AG04450 (cell line): ENCODE data around the gene TRIO. TPM values are rescaled to one million over a fixed set of nuclear protein-coding genes. Genes with fewer than 3 reads are reported as not detected.
A peak's percentile ranks its signal among the peaks of the same experiment; 100 is the strongest.

Experiments used
- CTCF ChIA-PET: fragments of 300-600, 350-600 bp; formaldehyde crosslinking; extraction: SDS; loops from one replicate; lab custom pipeline; 2022; ENCODE audit warnings: antibody characterized with exemption, inconsistent platforms; lab: Charles Lee
- POLR2A ChIA-PET: fragments of 350-600 bp; formaldehyde crosslinking; extraction: SDS; loops from one replicate; lab custom pipeline; 2021; ENCODE audit warnings: antibody characterized with exemption, inconsistent platforms; lab: Yijun Ruan, JAX
- DNase-seq: peaks from one replicate; pipeline ENCODE4 v3.0.0-alpha.2; 2011; ENCODE audit warnings: low read depth, low spot score
- H3K27ac ChIP-seq: one replicate; pipeline ENCODE4 v1.5.1; 2012; ENCODE audit warnings: low read depth, low read length, control low read depth
- H3K27me3 ChIP-seq: one replicate; pipeline ENCODE4 v1.6.0; 2012; ENCODE audit warnings: low read length; ENCODE audit not compliant: control insufficient read depth, insufficient read depth
- H3K4me3 ChIP-seq: 2 replicates; pipeline ENCODE4 v1.5.1; 2011; ENCODE audit warnings: mild to moderate bottlenecking, low read depth, low read length, control low read depth
- H3K9me3 ChIP-seq: 2 replicates; pipeline ENCODE4 v1.5.1; 2012; ENCODE audit warnings: low read length; ENCODE audit not compliant: control insufficient read depth, insufficient read depth
- polyA plus RNA-seq: library from polyadenylated mRNA; depleted of rRNA; stranded (reverse); fragments of >200 nt; gene quantifications from 2 replicates; pipeline ENCODE4 v1.2.3, GENCODE V29; 2011
- TF ChIP-seq, protein P1 (sequence below): IDR thresholded peaks from 2 replicates; pipeline ENCODE4 v1.5.1; 2011; ENCODE audit warnings: low read depth, low read length, control low read depth, inconsistent platforms

Gene TRIO
- polyA plus RNA-seq, 1 experiment: 268 TPM

DNA sequence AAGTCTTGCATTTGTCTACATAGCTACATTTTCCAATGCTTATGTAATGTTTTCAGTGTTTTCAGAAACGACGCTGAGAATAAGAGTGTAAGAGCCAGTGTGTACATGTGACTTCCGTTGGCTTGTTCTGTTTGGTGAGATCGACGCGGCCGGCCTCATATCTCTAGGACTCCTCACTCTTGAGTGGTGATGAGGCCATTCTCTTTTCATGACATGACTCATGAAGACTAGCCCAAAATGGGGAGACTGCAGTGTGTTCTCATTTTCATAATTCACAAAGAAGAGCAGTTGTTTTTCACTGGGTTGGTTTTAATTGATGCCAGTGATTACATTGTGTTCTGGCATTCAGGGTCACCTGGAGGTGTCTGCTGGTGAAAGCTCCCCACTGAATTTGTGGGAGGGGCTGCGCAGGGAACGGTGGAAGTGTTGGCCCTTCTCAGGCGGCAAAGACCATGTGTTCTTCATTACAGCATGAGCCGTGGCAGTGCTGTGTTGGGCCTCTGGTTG, 306.9 kb downstream of the TRIO start:
- peak; percentile 51 for DNase-seq
- POLR2A ChIA-PET: interaction anchor here (1.0 to 1.8 kb wide), 2 partner anchors 9 to 15 kb away, joined by 3 to 7 read pairs; no protein-coding TSS in a partner anchor
- TF ChIP-seq, protein P1, sequence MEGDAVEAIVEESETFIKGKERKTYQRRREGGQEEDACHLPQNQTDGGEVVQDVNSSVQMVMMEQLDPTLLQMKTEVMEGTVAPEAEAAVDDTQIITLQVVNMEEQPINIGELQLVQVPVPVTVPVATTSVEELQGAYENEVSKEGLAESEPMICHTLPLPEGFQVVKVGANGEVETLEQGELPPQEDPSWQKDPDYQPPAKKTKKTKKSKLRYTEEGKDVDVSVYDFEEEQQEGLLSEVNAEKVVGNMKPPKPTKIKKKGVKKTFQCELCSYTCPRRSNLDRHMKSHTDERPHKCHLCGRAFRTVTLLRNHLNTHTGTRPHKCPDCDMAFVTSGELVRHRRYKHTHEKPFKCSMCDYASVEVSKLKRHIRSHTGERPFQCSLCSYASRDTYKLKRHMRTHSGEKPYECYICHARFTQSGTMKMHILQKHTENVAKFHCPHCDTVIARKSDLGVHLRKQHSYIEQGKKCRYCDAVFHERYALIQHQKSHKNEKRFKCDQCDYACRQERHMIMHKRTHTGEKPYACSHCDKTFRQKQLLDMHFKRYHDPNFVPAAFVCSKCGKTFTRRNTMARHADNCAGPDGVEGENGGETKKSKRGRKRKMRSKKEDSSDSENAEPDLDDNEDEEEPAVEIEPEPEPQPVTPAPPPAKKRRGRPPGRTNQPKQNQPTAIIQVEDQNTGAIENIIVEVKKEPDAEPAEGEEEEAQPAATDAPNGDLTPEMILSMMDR: no peak
- H3K27ac ChIP-seq: peak overlapping the region; percentile 63
- CTCF ChIA-PET: no interaction called here
- no peaks in the 10 kb centered on the region for H3K9me3 ChIP-seq
- no peaks in the 10 kb centered on the region for H3K27me3 ChIP-seq
- no peak overlapping the region for H3K4me3 ChIP-seq

DNA sequence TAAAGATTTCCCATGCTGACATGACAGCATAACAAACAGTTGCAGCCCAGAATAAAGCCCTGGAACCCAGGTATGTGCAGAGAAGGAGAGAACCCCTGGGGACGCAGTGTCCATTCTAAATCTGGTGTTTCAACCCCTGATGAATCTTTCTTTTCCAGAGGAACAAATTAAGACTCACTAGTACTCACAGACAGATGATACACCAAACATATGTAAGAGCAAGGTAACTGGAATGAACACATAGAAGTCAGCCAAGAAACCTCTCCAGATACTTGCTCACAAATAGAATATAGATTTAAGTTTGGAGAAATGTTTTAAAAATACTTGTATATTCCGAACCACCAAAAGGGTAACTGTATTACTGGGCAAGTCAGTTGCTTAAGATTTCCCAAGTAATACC, 307.6 kb downstream of the TRIO start:
- TF ChIP-seq, protein P1: no peak
- no peaks in the 10 kb centered on the region; the same call in 1 of the 2 replicates for H3K9me3 ChIP-seq
- no peak overlapping the region for H3K4me3 ChIP-seq
- ChIA-PET CTCF (interaction anchor here (1.5 kb wide), 1 partner anchor 198 kb away, joined by 7 read pairs; no protein-coding TSS in a partner anchor), POLR2A (interaction anchor here (0.6 to 1.8 kb wide), 2 partner anchors 10 to 55 kb away, joined by 7 read pairs; no protein-coding TSS in a partner anchor)
- H3K27ac ChIP-seq: no peak overlapping the region
- no peaks in the 10 kb centered on the region for H3K27me3 ChIP-seq
- no peak for DNase-seq

DNA sequence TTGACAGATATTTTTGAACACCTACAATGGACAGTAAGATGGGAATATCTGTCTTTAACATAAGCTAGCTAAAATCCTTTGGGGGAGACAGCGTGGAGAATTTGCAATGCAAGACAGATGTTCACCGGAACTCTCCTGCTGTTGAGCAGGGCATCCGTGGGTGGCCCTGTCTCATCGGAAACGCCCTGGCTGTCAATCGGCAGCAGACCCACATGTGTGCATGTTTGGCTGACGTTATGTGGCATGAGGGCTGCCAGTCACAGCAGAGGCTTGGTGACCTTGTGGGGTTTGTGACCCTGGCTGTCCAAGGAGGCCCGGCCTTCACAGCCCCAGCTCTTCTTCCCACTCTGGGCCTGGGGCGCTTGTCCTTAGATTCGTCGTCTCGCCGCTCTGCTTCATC, 308.7 kb downstream of the TRIO start:
- CTCF ChIA-PET: interaction anchor here (1.5 kb wide), 1 partner anchor 197 kb away, joined by 7 read pairs; no protein-coding TSS in a partner anchor
- POLR2A ChIA-PET: interaction anchor here (1.0 kb wide), 1 partner anchor 39 kb away, joined by 3 read pairs; no protein-coding TSS in a partner anchor
- Histone ChIP-seq H3K4me3 (no peak overlapping the region), H3K27ac (peak overlapping the region; percentile 54), H3K27me3 (no peaks in the 10 kb centered on the region), H3K9me3 (no peaks in the 10 kb centered on the region; the same call in 1 of the 2 replicates)
- DNase-seq: no peak
- TF ChIP-seq, protein P1: no peak

DNA sequence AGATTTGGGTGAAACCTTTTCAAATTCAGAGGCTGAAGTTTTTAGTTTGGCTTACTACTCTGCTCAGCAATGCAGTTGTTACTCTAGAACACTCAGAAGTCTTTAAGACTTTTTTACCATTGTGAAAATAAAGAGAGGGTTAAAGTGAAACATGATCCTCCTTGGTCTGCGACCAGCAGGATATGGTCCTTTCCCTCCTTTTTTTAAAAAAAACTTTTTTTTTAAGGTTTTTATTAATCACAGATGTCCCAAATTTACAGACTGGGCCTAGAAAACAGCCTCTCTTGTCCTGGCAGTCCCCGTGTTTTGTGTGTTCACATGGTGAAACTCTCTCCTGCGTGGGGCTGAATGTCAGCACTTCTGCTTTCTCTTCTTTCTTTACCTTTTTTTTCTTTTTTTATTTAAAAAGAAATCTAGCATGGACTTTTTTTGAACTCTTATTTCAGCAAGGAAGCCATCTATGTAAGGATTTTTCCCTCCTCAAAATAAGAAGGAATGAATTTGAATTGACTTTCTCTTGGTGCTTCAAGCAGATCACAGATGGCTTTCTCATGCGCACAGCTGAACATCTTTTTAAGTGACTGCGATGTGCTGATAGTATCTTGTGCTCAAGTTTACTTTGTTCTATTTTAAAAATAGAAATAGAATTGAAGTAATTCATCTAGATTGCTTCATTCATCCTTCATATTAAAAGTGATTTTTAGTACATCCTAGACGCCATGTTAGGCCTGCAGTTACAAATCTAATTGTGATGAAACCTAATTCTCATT, 309.7 kb downstream of the TRIO start:
- ChIA-PET POLR2A (no interaction called here), CTCF (no interaction called here)
- Histone ChIP-seq H3K27me3 (no peaks in the 10 kb centered on the region), H3K27ac (no peak overlapping the region), H3K9me3 (no peaks in the 10 kb centered on the region; the same call in 1 of the 2 replicates), H3K4me3 (no peak overlapping the region)
- no peak for DNase-seq
- TF ChIP-seq, protein P1: no peak

DNA sequence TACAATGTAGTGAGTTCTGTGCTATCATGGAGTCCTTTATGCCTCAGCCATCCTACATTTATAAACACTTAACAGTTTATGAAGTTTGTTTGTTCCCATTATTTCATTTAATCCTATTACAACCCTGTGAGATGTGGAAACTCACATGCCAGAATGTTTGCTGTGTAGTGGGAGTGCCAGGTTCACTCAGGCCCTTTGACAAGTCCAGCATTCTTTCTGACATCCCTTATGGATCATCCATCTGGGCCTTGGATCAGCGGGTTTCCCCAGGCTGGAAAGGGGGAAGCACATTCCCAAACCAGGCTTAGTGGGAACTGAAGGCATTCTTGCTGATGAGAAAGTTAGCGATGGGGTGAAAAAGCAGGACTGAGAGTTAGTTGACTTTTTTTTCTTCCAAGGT, 310.3 kb downstream of the TRIO start:
- no peaks in the 10 kb centered on the region; the same call in 1 of the 2 replicates for H3K9me3 ChIP-seq
- peak overlapping the region; percentile 39 for H3K27ac ChIP-seq
- DNase-seq: no peak
- ChIA-PET POLR2A (no interaction called here), CTCF (no interaction called here)
- no peaks in the 10 kb centered on the region for H3K27me3 ChIP-seq
- TF ChIP-seq, protein P1: no peak
- H3K4me3 ChIP-seq: no peak overlapping the region
